H1 (cell line): ENCODE measurements around the gene PYY. TPM values are rescaled to one million over a fixed set of nuclear protein-coding genes. Genes with fewer than 3 reads are reported as not detected.
A peak's percentile ranks its signal among the peaks of the same experiment; 100 is the strongest.

Experiments used
- BCL11A ChIP-seq, 2 experiments: IDR thresholded peaks; one replicate each; pipeline ENCODE4 v1.6.1; 2011; ENCODE audit warnings: low read depth in 2 of 2, low read length in 2 of 2, mild to moderate bottlenecking in 2 of 2
- BRCA1 ChIP-seq: IDR thresholded peaks from 2 replicates; pipeline ENCODE4 v1.6.1; 2012; ENCODE audit warnings: low read depth, low read length, improper control_type of control experiment
- CHD7 ChIP-seq: fragments of 300-600 bp; sonication (generic); IDR thresholded peaks from 2 replicates; pipeline ENCODE4 v1.7.1; 2012; ENCODE audit warnings: low read length, moderate library complexity, mild to moderate bottlenecking, inconsistent platforms; ENCODE audit not compliant: insufficient replicate concordance
- CREB1 ChIP-seq: IDR thresholded peaks from 2 replicates; pipeline ENCODE4 v1.6.1; 2012; ENCODE audit warnings: inconsistent platforms
- MAX ChIP-seq: IDR thresholded peaks from 2 replicates; pipeline ENCODE4 v1.6.1; 2012; ENCODE audit warnings: inconsistent platforms
- POLR2AphosphoS5 ChIP-seq: IDR thresholded peaks from 2 replicates; pipeline ENCODE4 v1.6.1; 2011; ENCODE audit warnings: low read depth, low read length
- RAD21 ChIP-seq, 2 experiments: IDR thresholded peaks in 1 of 2; conservative IDR thresholded peaks in 1 of 2; 2 replicates each; pipeline ENCODE4 v1.6.1; 2011; ENCODE audit warnings: low read depth in 2 of 2, low read length in 2 of 2, improper control_type of control experiment in 1 of 2, inconsistent platforms in 1 of 2, mild to moderate bottlenecking in 1 of 2, moderate library complexity in 1 of 2
- RXRA ChIP-seq: IDR thresholded peaks from 2 replicates; pipeline ENCODE4 v1.6.1; 2011; ENCODE audit warnings: low read depth, mild to moderate bottlenecking, low read length, moderate library complexity; ENCODE audit not compliant: insufficient read depth
- SP1 ChIP-seq: IDR thresholded peaks from 2 replicates; pipeline ENCODE4 v1.6.1; 2011; ENCODE audit warnings: low read depth, low read length
- YY1 ChIP-seq: IDR thresholded peaks from 2 replicates; pipeline ENCODE4 v1.6.1; 2011; ENCODE audit warnings: low read depth, mild to moderate bottlenecking, low read length
- polyA plus RNA-seq, 7 experiments: library from polyadenylated mRNA; depleted of rRNA in 3 of 7; stranded (reverse) in 5 of 7; unstranded in 2 of 7; fragments of >200 nt in 5 of 7; fragments of 200-250 nt in 2 of 7; gene quantifications; 1 replicate in 5 of 7; 2 replicates in 1 of 7; 4 replicates in 1 of 7; pipeline versions ENCODE4 v1.2.1 to v1.2.3, GENCODE V29; 2011 to 2013; ENCODE audit warnings: missing spikeins in 2 of 7, mixed read lengths in 2 of 7
- total RNA-seq: library from RNA; stranded (reverse); fragmentation: NEBNext Ultra II Directional; extraction: Animal tissue kit (Norgen Biotek cat#: 25700); gene quantifications from 2 replicates; pipeline ENCODE4 v1.2.1, GENCODE V29; 2021

Gene PYY
- total and polyA plus RNA-seq, 2 of the 8 experiments (the other 6 are each of a cell fraction or from before 2014, with no cell fraction given): 0.93 to 3.4 TPM

GRCh38 chr17:43983515-43984411 is 30.0 kb upstream of the PYY start (continued):
- TF ChIP-seq CHD7: no peak
- no peak for TF ChIP-seq POLR2AphosphoS5
- TF ChIP-seq BCL11A (IDR thresholded peaks at IDR 0.05; ENCODE audit: low read depth in 2 of 2, low read length in 2 of 2): no peak
- TF ChIP-seq MAX: peak; percentile 74
- TF ChIP-seq BRCA1: no peak
- peak; percentile 77 for TF ChIP-seq CREB1
- TF ChIP-seq RAD21 (IDR thresholded peaks at IDR 0.05 in 1 of 2, conservative IDR thresholded peaks at IDR 0.05 in 1 of 2; ENCODE audit: low read depth in 2 of 2, low read length in 2 of 2): peak; percentile 24 to 53
- peak; percentile 90 for TF ChIP-seq SP1
- TF ChIP-seq RXRA: no peak
- TF ChIP-seq YY1: no peak
